Fibroblast of lung (primary cell): ENCODE data around the gene PPM1H.

ENCODE experiments used
- EZH2 ChIP-seq: IDR thresholded peaks from 2 replicates; pipeline ENCODE4 v1.5.1; 2012; ENCODE audit warnings: low read length, control low read depth, mild to moderate bottlenecking; ENCODE audit errors: missing control alignments
- TF ChIP-seq, protein P1 (sequence below), 2 donors: IDR thresholded peaks in 1 of 2; conservative IDR thresholded peaks in 1 of 2; 1 replicate in 1 of 2; 2 replicates in 1 of 2; pipeline ENCODE4 v1.5.1; 2011 to 2012; ENCODE audit warnings: low read length in 2 of 2, control low read depth in 1 of 2, inconsistent platforms in 1 of 2, low read depth in 1 of 2, mild to moderate bottlenecking in 1 of 2

- TF ChIP-seq, protein P1, sequence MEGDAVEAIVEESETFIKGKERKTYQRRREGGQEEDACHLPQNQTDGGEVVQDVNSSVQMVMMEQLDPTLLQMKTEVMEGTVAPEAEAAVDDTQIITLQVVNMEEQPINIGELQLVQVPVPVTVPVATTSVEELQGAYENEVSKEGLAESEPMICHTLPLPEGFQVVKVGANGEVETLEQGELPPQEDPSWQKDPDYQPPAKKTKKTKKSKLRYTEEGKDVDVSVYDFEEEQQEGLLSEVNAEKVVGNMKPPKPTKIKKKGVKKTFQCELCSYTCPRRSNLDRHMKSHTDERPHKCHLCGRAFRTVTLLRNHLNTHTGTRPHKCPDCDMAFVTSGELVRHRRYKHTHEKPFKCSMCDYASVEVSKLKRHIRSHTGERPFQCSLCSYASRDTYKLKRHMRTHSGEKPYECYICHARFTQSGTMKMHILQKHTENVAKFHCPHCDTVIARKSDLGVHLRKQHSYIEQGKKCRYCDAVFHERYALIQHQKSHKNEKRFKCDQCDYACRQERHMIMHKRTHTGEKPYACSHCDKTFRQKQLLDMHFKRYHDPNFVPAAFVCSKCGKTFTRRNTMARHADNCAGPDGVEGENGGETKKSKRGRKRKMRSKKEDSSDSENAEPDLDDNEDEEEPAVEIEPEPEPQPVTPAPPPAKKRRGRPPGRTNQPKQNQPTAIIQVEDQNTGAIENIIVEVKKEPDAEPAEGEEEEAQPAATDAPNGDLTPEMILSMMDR (conservative IDR thresholded peaks at IDR 0.05 in 1 of 2, IDR thresholded peaks at IDR 0.05 in 1 of 2; ENCODE audit: low read depth in 1 of 2, low read length in 2 of 2): no peak
- no peak for TF ChIP-seq EZH2
Measured at GRCh38 chr12:62739266-62740015, 195.5 kb downstream of the PPM1H start.
